Neural progenitor cell (in vitro differentiated cells): ENCODE results near the gene AXL. TPM values are rescaled to one million over a fixed set of nuclear protein-coding genes. Genes with fewer than 3 reads are reported as not detected.

ENCODE experiments used
- DNase-seq: peaks from one replicate; pipeline ENCODE4 v3.0.0-alpha.2; 2016; ENCODE audit warnings: low spot score
- H2AFZ ChIP-seq: fragments of 200-600 bp; sonication (generic); replicated peaks from 2 replicates; pipeline ENCODE4 v1.6.1; 2016; ENCODE audit warnings: antibody characterized with exemption
- H3F3A ChIP-seq: fragments of 200-600 bp; sonication (generic); 2 replicates; pipeline ENCODE4 v1.6.1; 2016; ENCODE audit warnings: antibody characterized with exemption, low read depth
- H3K27ac ChIP-seq: fragments of 200-600 bp; sonication (generic); 2 replicates; pipeline ENCODE4 v1.5.1; 2016; ENCODE audit warnings: mild to moderate bottlenecking
- H3K27me3 ChIP-seq: fragments of 200-600 bp; sonication (generic); 2 replicates; pipeline ENCODE4 v1.6.1; 2016; ENCODE audit warnings: mild to moderate bottlenecking, moderate library complexity
- H3K36me3 ChIP-seq: fragments of 200-600 bp; sonication (generic); 2 replicates; pipeline ENCODE4 v1.5.1; 2016
- H3K4me1 ChIP-seq: fragments of 200-600 bp; sonication (generic); 2 replicates; pipeline ENCODE4 v1.6.1; 2016; ENCODE audit warnings: mixed run types
- H3K4me2 ChIP-seq: fragments of 200-600 bp; sonication (generic); 2 replicates; pipeline ENCODE4 v1.6.1; 2016
- H3K4me3 ChIP-seq: fragments of 200-600 bp; sonication (generic); 2 replicates; pipeline ENCODE4 v1.5.1; 2016
- H3K79me2 ChIP-seq: fragments of 200-600 bp; sonication (generic); 2 replicates; pipeline ENCODE4 v1.6.1; 2016; ENCODE audit warnings: low read depth
- H3K9ac ChIP-seq: fragments of 200-600 bp; sonication (generic); 2 replicates; pipeline ENCODE4 v1.6.1; 2016
- H3K9me3 ChIP-seq: fragments of 200-600 bp; sonication (generic); 2 replicates; pipeline ENCODE4 v1.5.1; 2016; ENCODE audit warnings: low read depth
- H4K20me1 ChIP-seq: fragments of 200-600 bp; sonication (generic); 2 replicates; pipeline ENCODE4 v1.6.1; 2016; ENCODE audit warnings: low read depth
- H3K27ac Mint-ChIP-seq: 3 replicates; pipeline ENCODE4 v1.8.0; 2021; ENCODE audit warnings: mixed read lengths
- H3K27me3 Mint-ChIP-seq: 2 replicates; pipeline ENCODE4 v1.8.0; 2022; ENCODE audit warnings: low read depth, mild to moderate bottlenecking, inconsistent platforms, moderate library complexity, mixed read lengths; ENCODE audit not compliant: insufficient read depth
- H3K36me3 Mint-ChIP-seq: 3 replicates; pipeline ENCODE4 v1.8.0; 2021; ENCODE audit warnings: mixed read lengths
- H3K4me1 Mint-ChIP-seq: 3 replicates; pipeline ENCODE4 v1.8.0; 2021; ENCODE audit warnings: mixed read lengths
- H3K4me3 Mint-ChIP-seq: 3 replicates; pipeline ENCODE4 v1.8.0; 2021; ENCODE audit warnings: mild to moderate bottlenecking, moderate library complexity, mixed read lengths
- H3K9me3 Mint-ChIP-seq: 3 replicates; pipeline ENCODE4 v1.8.0; 2020; ENCODE audit warnings: mixed read lengths
- EZH2 ChIP-seq: fragments of 200-600 bp; sonication (generic); IDR thresholded peaks from 2 replicates; pipeline ENCODE4 v1.6.1; 2017; ENCODE audit warnings: antibody characterized with exemption, mild to moderate bottlenecking, moderate library complexity
- EZH2phosphoT487 ChIP-seq: fragments of 200-600 bp; sonication (generic); IDR thresholded peaks from 2 replicates; pipeline ENCODE4 v1.6.1; 2017; ENCODE audit warnings: antibody characterized with exemption
- total RNA-seq: library from RNA; depleted of rRNA; stranded (reverse); fragments of >200 nt; gene quantifications from 2 replicates; pipeline ENCODE4 v1.2.3, GENCODE V29; 2015; ENCODE audit warnings: low replicate concordance
- TF ChIP-seq, protein P1 (sequence below): fragments of 200-600 bp; sonication (generic); IDR thresholded peaks from 2 replicates; pipeline ENCODE4 v1.5.1; 2017; ENCODE audit warnings: antibody characterized with exemption, mild to moderate bottlenecking

The AXL gene
- total RNA-seq, 1 donor from 2014 or later, result 24.7 TPM

DNA sequence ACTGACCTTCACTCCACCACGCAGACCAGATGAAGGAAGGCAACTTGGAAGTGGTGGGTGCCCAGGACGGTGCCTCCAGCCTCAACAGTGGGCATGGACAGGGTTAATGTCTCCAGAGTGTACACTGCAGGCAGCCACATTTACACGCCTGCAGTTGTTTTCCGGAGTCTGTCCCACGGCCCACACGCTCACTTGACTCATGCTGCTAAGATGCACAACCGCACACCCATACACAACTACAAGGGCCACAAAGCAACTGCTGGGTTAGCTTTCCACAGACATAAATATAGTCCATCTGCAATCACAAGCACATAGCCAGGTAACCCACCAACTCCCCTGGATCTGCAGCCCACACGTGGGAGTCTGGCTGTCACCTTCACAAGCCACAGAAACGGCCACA is 12.6 kb upstream of the AXL start:
- Mint-ChIP-seq H3K27ac (peak overlapping the region; percentile 26), H3K4me1 (peaks cover 5% of the 10 kb centered on the region)

GRCh38 chr19:41206926-41207750 is 11.9 kb upstream of the AXL start:
- no peak overlapping the region for H3K27ac ChIP-seq
- DNase-seq, result no peak
- no peak for TF ChIP-seq EZH2phosphoT487
- TF ChIP-seq EZH2, result no peak
- TF ChIP-seq, protein P1, sequence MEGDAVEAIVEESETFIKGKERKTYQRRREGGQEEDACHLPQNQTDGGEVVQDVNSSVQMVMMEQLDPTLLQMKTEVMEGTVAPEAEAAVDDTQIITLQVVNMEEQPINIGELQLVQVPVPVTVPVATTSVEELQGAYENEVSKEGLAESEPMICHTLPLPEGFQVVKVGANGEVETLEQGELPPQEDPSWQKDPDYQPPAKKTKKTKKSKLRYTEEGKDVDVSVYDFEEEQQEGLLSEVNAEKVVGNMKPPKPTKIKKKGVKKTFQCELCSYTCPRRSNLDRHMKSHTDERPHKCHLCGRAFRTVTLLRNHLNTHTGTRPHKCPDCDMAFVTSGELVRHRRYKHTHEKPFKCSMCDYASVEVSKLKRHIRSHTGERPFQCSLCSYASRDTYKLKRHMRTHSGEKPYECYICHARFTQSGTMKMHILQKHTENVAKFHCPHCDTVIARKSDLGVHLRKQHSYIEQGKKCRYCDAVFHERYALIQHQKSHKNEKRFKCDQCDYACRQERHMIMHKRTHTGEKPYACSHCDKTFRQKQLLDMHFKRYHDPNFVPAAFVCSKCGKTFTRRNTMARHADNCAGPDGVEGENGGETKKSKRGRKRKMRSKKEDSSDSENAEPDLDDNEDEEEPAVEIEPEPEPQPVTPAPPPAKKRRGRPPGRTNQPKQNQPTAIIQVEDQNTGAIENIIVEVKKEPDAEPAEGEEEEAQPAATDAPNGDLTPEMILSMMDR, result no peak
- Mint-ChIP-seq H3K27ac (peak overlapping the region; percentile 26), H3K9me3 (no peaks in the 10 kb centered on the region), H3K4me1 (peaks cover 5% of the 10 kb centered on the region), H3K36me3 (no peaks in the 10 kb centered on the region), H3K27me3 (peaks cover 9% of the 10 kb centered on the region), H3K4me3 (no peak overlapping the region)
- H3K79me2 ChIP-seq, result no peaks in the 10 kb centered on the region
- no peaks in the 10 kb centered on the region for H3K36me3 ChIP-seq
- no peak overlapping the region for H3K4me2 ChIP-seq
- no peak overlapping the region for H3K4me3 ChIP-seq
- H3K27me3 ChIP-seq, result no peaks in the 10 kb centered on the region
- H3K9ac ChIP-seq, result no peak overlapping the region
- H3F3A ChIP-seq, result peaks cover 4% of the 10 kb centered on the region
- no peak overlapping the region for H2AFZ ChIP-seq
- H4K20me1 ChIP-seq, result no peaks in the 10 kb centered on the region
- no peaks in the 10 kb centered on the region for H3K4me1 ChIP-seq
- H3K9me3 ChIP-seq, result no peaks in the 10 kb centered on the region

More for the DNA sequence above, 12.6 kb upstream of the AXL start:
- no peak for DNase-seq
- Histone ChIP-seq H3K79me2 (no peaks in the 10 kb centered on the region), H3K27me3 (no peaks in the 10 kb centered on the region), H3K9me3 (no peaks in the 10 kb centered on the region), H3K4me1 (no peaks in the 10 kb centered on the region), H3K36me3 (no peaks in the 10 kb centered on the region), H3K9ac (no peak overlapping the region), H3K27ac (no peak overlapping the region), H4K20me1 (no peaks in the 10 kb centered on the region), H2AFZ (no peak overlapping the region), H3K4me2 (no peak overlapping the region), H3K4me3 (no peak overlapping the region), H3F3A (peaks cover 4% of the 10 kb centered on the region)
- H3K36me3 Mint-ChIP-seq, result no peaks in the 10 kb centered on the region
- H3K4me3 Mint-ChIP-seq, result no peak overlapping the region
- H3K27me3 Mint-ChIP-seq, result peaks cover 9% of the 10 kb centered on the region
- TF ChIP-seq, protein P1, result no peak
- no peak for TF ChIP-seq EZH2phosphoT487
- no peak for TF ChIP-seq EZH2
- H3K9me3 Mint-ChIP-seq, result no peaks in the 10 kb centered on the region

GRCh38 chr19:41214161-41214560 is 4.9 kb upstream of the AXL start:
- TF ChIP-seq, protein P1, result no peak
- TF ChIP-seq EZH2 (no peak), EZH2phosphoT487 (no peak)
- peaks cover 7% of the 10 kb centered on the region for H3K27me3 Mint-ChIP-seq
- peaks cover 18% of the 10 kb centered on the region for H3K4me1 Mint-ChIP-seq
- no peak overlapping the region for H3K4me2 ChIP-seq
- no peaks in the 10 kb centered on the region for H4K20me1 ChIP-seq
- no peak overlapping the region for H3K9ac ChIP-seq
- peaks cover under 1% of the 10 kb centered on the region for H3K79me2 ChIP-seq
- DNase-seq, result no peak
- no peak overlapping the region for H3K27ac Mint-ChIP-seq
- H3K36me3 Mint-ChIP-seq, result no peaks in the 10 kb centered on the region
- H3K4me3 ChIP-seq, result no peak overlapping the region
- H3K9me3 Mint-ChIP-seq, result no peaks in the 10 kb centered on the region
- H3K27ac ChIP-seq, result no peak overlapping the region
- H3K4me1 ChIP-seq, result no peaks in the 10 kb centered on the region
- H3K4me3 Mint-ChIP-seq, result no peak overlapping the region
- H2AFZ ChIP-seq, result no peak overlapping the region
- no peaks in the 10 kb centered on the region for H3K27me3 ChIP-seq
- peaks cover 10% of the 10 kb centered on the region for H3F3A ChIP-seq
- no peaks in the 10 kb centered on the region for H3K9me3 ChIP-seq
- no peaks in the 10 kb centered on the region for H3K36me3 ChIP-seq
